Neural cell (in vitro differentiated cells): Measurements from ENCODE around the gene STPG4. TPM values are rescaled to one million over a fixed set of nuclear protein-coding genes. Genes with fewer than 3 reads are reported as not detected.

ENCODE experiments used
- H2AFZ ChIP-seq: fragments of 200-600, 300-800 bp; sonication (generic), shearing (Covaris generic); 2 replicates; pipeline ENCODE4 v1.6.0; 2014; ENCODE audit warnings: low read depth, mild to moderate bottlenecking, antibody characterized with exemption, low read length, moderate library complexity
- H3F3A ChIP-seq: fragments of 200-600 bp; shearing (Covaris generic); 2 replicates; pipeline ENCODE4 v1.6.1; 2016; ENCODE audit warnings: mild to moderate bottlenecking, moderate library complexity, mixed read lengths, antibody characterized with exemption, low read length; ENCODE audit not compliant: insufficient read depth, poor library complexity, severe bottlenecking
- H3K27ac ChIP-seq: fragments of 200-600, 300-800 bp; sonication (generic), shearing (Covaris generic); 2 replicates; pipeline ENCODE4 v1.5.1; 2014; ENCODE audit warnings: mild to moderate bottlenecking, low read length, moderate library complexity
- H3K27me3 ChIP-seq: fragments of 300-800, 200-600 bp; sonication (generic), shearing (Covaris generic); 2 replicates; pipeline ENCODE4 v1.6.0; 2014; ENCODE audit warnings: mild to moderate bottlenecking, low read depth, low read length, moderate library complexity; ENCODE audit not compliant: insufficient read depth
- H3K36me3 ChIP-seq: fragments of 300-800, 200-600 bp; sonication (generic), shearing (Covaris generic); 2 replicates; pipeline ENCODE4 v1.5.1; 2014; ENCODE audit warnings: mild to moderate bottlenecking, antibody characterized with exemption, low read length, moderate library complexity; ENCODE audit not compliant: insufficient read depth
- H3K4me2 ChIP-seq: fragments of 300-800, 200-600 bp; sonication (generic), shearing (Covaris generic); 2 replicates; pipeline ENCODE4 v1.6.0; 2014; ENCODE audit warnings: mild to moderate bottlenecking, low read length
- H3K4me3 ChIP-seq: fragments of 300-800, 200-600 bp; sonication (generic), shearing (Covaris generic); 2 replicates; pipeline ENCODE4 v1.5.1; 2014; ENCODE audit warnings: mild to moderate bottlenecking, low read length, moderate library complexity
- H3K79me2 ChIP-seq: fragments of 200-600 bp; shearing (Covaris generic); replicated peaks from 2 replicates; pipeline ENCODE4 v1.6.0; 2014; ENCODE audit warnings: mild to moderate bottlenecking, low read length, moderate library complexity; ENCODE audit not compliant: insufficient read depth
- H3K9ac ChIP-seq: fragments of 300-800, 200-600 bp; sonication (generic), shearing (Covaris generic); 2 replicates; pipeline ENCODE4 v1.6.1; 2016; ENCODE audit warnings: mild to moderate bottlenecking, low read length, mixed read lengths
- H3K9me2 ChIP-seq: fragments of 200-600 bp; shearing (Covaris generic); 2 replicates; pipeline ENCODE4 v1.6.1; 2016; ENCODE audit warnings: mild to moderate bottlenecking, low read length, mixed read lengths; ENCODE audit not compliant: insufficient read depth
- H3K9me3 ChIP-seq: fragments of 200-600, 300-800 bp; sonication (generic), shearing (Covaris generic); 2 replicates; pipeline ENCODE4 v1.6.1; 2016; ENCODE audit warnings: mild to moderate bottlenecking, mixed run types, low read length, moderate library complexity, mixed read lengths
- H4K20me1 ChIP-seq: fragments of 200-600 bp; shearing (Covaris generic); 2 replicates; pipeline ENCODE4 v1.6.1; 2016; ENCODE audit warnings: mild to moderate bottlenecking, mixed run types; ENCODE audit not compliant: insufficient read depth
- EP300 ChIP-seq: fragments of 450-650 bp; conservative IDR thresholded peaks from 2 replicates; pipeline ENCODE4 v1.6.1; 2014; ENCODE audit warnings: antibody characterized with exemption, mild to moderate bottlenecking, moderate library complexity; ENCODE audit not compliant: poor library complexity, severe bottlenecking
- MXI1 ChIP-seq: fragments of 450-650 bp; conservative IDR thresholded peaks from 2 replicates; pipeline ENCODE4 v1.6.1; 2014; ENCODE audit warnings: antibody characterized with exemption, mild to moderate bottlenecking; ENCODE audit not compliant: poor library complexity, severe bottlenecking
- RAD21 ChIP-seq: fragments of 450-650 bp; conservative IDR thresholded peaks from 2 replicates; pipeline ENCODE4 v1.6.1; 2014; ENCODE audit warnings: antibody characterized with exemption, mild to moderate bottlenecking, moderate library complexity
- REST ChIP-seq: IDR thresholded peaks from 2 replicates; pipeline ENCODE4 v1.6.1; 2012; ENCODE audit warnings: borderline replicate concordance
- TAF1 ChIP-seq: IDR thresholded peaks from 2 replicates; pipeline ENCODE4 v1.6.1; 2012; ENCODE audit warnings: low read depth
- polyA plus RNA-seq: library from polyadenylated mRNA; depleted of rRNA; stranded (reverse); fragments of >200 nt; gene quantifications from 2 replicates; pipeline ENCODE4 v1.2.3, GENCODE V29; 2014

STPG4 gene
- polyA plus RNA-seq, 1 donor from 2014 or later = not detected

- no peak overlapping the region for H3K9ac ChIP-seq
- no peak overlapping the region for H3K27ac ChIP-seq
- no peaks in the 10 kb centered on the region for H3K9me3 ChIP-seq
- H3F3A ChIP-seq = no peaks in the 10 kb centered on the region
- no peak overlapping the region for H2AFZ ChIP-seq
- TF ChIP-seq EP300 = no peak
- no peak for TF ChIP-seq REST
- no peak for TF ChIP-seq RAD21
- TF ChIP-seq MXI1 = no peak
- H4K20me1 ChIP-seq = no peaks in the 10 kb centered on the region
- no peaks in the 10 kb centered on the region for H3K79me2 ChIP-seq
- no peak overlapping the region for H3K4me2 ChIP-seq
- no peaks in the 10 kb centered on the region for H3K9me2 ChIP-seq
- H3K27me3 ChIP-seq = no peaks in the 10 kb centered on the region
- H3K4me3 ChIP-seq = no peak overlapping the region
- no peaks in the 10 kb centered on the region for H3K36me3 ChIP-seq
Observed at GRCh38 chr2:47041891-47042684, 113.0 kb downstream of the STPG4 start.

- no peak overlapping the region for H3K27ac ChIP-seq
- H3K4me2 ChIP-seq = no peak overlapping the region
- no peaks in the 10 kb centered on the region for H3F3A ChIP-seq
- no peak overlapping the region for H3K9ac ChIP-seq
- no peaks in the 10 kb centered on the region for H3K9me3 ChIP-seq
- H3K36me3 ChIP-seq = no peaks in the 10 kb centered on the region
- TF ChIP-seq RAD21 (no peak), TAF1 (no peak), EP300 (no peak)
- H4K20me1 ChIP-seq = no peaks in the 10 kb centered on the region
- no peaks in the 10 kb centered on the region for H3K79me2 ChIP-seq
- H2AFZ ChIP-seq = no peak overlapping the region
- no peak overlapping the region for H3K4me3 ChIP-seq
- H3K27me3 ChIP-seq = no peaks in the 10 kb centered on the region
- H3K9me2 ChIP-seq = no peaks in the 10 kb centered on the region
Observed at GRCh38 chr2:47041063-47041462, 114.0 kb downstream of the STPG4 start.

GRCh38 chr2:47040651-47041050 is 114.5 kb downstream of the STPG4 start:
- H3K9me2 ChIP-seq = no peaks in the 10 kb centered on the region
- H3F3A ChIP-seq = no peaks in the 10 kb centered on the region
- H3K4me3 ChIP-seq = no peak overlapping the region
- no peak overlapping the region for H3K27ac ChIP-seq
- H3K79me2 ChIP-seq = no peaks in the 10 kb centered on the region
- TF ChIP-seq MXI1 = no peak
- H3K4me2 ChIP-seq = no peak overlapping the region
- no peak overlapping the region for H3K9ac ChIP-seq
- H3K27me3 ChIP-seq = no peaks in the 10 kb centered on the region
- no peaks in the 10 kb centered on the region for H3K36me3 ChIP-seq
- no peak overlapping the region for H2AFZ ChIP-seq
- H4K20me1 ChIP-seq = no peaks in the 10 kb centered on the region
- H3K9me3 ChIP-seq = no peaks in the 10 kb centered on the region
